Stimulated activated CD8-positive, alpha-beta memory T cell treated with anti-CD3 and anti-CD28 coated beads, Interleukin-12 subunit alpha, Interleukin-12 subunit beta, amount 100 ng/mL, for 1 hour (primary cell): ENCODE data around the gene RNF6.
A peak's percentile ranks its signal among the peaks of the same experiment; 100 is the strongest.
"Not testable (repeated sequence)": the region's sequence is repeated elsewhere in the genome, so short reads cannot be mapped to it uniquely, and the experiment has no call there.

ENCODE experiments used
- DNase-seq: peaks from one replicate; pipeline ENCODE4 v3.0.0-alpha.2; 2020; ENCODE audit warnings: low read depth

The RNF6 gene

DNA sequence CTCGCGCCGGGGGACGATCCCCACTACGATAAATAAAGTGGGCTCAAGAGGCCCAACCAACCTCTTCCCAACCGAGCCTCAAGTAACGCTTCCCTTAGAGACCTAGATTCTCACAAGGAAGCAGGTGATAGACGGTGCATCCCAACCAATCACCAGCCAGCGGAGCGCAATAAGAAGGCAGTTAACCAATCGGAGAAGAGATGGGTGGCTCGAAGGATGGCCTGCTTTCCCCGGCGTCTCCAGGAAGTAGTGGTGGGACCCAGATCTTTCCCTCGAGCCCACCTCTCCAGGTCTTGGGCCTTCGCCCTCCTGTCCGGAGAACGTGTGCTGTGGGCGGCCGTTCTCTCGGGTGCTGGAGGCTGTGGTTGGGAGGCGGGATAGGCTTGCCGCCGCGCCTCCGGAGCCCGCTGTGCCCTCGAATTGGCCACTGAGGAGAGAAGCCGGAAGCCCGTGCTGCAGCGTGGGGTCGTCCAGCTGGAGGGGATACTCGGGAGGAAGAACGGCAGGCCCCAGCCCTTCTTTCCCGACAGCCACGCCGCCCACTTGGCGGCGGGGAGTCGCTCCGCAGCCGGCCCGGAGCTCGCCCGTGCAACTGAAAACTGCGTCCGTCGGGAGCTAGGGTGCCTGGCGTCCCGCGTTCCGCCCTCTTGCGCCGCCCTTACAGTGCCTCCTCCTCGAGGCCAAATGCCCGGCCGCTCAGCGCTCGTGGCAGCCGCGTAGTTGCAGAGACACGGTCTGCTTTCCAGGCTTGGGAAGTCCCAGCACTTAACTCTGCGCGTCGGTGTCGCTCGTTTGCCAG lies at the start of gene RNF6:
TSS of gene RNF6 (minus strand) at position 594 of the 799 bp plus-strand sequence. CDS start 2,665 bp downstream, outside the sequence.
- peak; percentile 76 for DNase-seq

DNA sequence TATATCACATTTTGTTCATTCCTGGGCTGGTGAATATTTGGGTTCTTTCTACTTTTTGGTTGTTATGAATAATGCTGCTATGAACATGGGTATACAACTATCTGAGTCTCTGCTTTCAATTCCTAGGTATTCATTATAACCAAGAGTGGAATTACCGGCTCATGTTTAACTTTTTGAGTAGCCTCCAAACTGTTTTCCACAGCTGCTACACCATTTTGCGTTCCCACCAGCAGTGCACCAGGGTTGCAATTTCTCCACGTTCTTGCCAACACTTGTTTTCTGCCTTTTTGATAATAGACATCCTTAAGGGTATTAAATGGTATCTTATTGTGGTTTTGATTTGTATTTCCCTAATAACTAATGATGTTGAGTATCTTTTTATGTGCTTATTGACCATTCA lies 48.6 kb upstream of the RNF6 start:
- no peak for DNase-seq

DNA sequence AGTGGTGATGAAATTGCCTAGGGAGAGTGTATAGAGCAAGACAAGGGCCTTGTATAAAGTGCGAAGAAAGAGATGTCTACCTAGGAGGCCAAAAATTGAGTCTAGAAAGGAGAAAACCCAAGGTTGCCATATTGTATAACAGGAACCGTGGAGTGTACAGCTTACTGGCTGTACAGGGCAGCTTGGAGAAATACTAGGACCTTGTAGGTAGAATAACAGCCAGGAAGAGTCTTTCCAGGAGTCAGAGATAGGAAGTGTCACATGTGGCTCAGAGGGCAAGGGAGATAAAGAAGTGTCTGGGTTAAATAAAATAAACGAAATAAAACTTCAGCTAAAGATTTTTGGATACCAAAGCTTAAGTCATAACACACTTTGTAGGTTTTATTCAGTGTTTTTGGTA lies 44.2 kb upstream of the RNF6 start:
- no peak for DNase-seq

DNA sequence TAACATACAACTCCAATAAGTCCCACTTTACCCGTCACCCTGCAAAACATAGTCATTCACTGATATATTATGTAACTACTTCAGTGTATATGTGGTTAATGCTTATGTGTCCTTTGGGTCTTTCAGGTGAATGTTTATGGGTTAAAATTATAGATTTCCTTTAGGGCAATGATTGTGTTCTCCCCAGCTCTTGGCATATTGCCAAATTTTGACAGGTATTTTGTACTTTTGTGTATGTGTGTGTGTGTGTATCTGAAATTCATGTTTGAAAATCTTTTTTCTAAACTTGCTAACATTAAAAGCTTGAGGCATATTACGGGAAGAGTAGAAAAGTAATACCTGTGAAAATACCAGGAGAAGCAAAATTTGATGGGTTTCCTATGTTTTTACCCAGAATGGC lies 40.0 kb upstream of the RNF6 start:
- DNase-seq: no peak

DNA sequence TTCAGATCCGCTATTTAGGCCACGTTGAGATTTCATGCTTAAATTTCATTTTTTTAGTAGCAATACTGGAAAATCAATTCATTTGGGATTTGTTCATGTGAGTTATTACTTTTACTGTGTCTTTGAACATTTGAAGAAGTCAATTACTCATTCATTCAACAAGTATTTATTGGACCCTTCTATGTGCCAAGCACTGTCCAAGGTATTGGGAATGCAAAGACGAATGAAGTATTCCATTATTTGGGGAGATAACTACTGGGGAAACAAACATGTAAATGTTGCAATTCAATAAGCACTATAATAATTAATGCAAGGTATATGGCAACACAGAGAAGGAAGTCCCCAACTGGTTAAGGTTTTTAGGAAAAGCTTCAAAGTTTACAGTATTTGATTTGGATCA lies 37.5 kb upstream of the RNF6 start:
- DNase-seq: no peak

DNA sequence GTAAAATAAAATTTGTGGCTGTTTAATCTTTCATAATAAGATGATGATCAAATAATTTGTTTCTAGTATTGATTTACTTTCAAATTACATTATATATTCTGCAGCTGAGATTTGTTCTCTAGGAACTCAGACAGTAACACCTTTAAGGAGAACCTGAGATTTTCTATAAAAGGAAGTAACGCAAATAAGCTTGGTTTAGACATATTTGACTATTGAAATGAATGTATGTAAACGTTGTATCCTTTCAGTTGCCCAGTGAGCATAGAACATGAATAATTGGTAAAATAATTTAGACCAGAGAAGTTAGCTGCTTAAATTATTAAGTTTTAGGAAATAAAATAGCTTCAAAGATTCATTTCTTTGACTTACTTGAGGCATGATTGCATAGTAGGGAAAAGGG lies 34.9 kb upstream of the RNF6 start:
- DNase-seq: no peak

DNA sequence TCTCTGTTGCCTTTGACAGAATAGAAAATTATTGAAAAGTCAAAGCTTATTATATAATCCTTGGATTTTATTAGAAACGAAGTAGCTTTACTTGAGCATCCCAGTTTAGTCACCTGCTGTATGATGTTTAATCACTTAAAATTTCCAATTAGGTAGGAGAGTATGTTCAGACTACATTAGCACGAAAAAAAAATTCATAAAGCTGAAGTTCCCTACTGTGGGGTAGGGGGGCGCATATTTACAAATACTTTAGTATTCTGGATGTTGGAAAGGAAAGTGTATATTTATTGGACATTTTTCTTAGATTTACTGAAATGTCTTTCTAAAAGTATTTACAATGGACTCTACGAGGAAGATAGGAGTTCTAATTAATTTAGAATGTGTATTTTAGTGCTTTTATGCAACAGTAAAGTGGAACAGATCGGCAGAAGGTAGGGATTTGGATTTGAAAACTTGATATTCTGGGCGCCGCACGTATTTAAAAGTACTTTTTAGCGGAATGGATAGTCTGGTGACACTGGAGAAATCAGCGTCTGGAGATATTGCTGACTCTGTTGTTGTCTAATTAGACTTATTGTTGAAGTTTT lies 33.7 kb upstream of the RNF6 start:
- DNase-seq: no peak

DNA sequence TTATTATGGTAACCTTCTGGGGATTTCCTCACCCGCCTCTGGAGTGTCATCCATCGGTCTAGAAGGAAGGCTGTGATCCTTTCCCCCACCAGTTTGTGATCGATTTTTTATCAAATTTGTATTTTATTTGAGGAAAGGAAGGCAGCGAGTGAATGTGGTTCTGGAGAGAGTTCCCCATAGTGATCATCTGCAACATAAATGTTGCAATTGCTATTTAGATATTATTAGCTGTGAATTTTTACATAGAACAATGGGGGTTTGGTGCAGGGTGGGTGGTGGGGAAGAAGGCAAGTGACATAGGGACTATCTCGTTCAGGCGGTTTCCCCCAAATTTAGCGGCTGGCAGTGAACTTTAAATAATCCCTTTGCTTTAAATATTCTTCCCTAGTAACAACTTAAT lies 33.0 kb upstream of the RNF6 start:
- no peak for DNase-seq

DNA sequence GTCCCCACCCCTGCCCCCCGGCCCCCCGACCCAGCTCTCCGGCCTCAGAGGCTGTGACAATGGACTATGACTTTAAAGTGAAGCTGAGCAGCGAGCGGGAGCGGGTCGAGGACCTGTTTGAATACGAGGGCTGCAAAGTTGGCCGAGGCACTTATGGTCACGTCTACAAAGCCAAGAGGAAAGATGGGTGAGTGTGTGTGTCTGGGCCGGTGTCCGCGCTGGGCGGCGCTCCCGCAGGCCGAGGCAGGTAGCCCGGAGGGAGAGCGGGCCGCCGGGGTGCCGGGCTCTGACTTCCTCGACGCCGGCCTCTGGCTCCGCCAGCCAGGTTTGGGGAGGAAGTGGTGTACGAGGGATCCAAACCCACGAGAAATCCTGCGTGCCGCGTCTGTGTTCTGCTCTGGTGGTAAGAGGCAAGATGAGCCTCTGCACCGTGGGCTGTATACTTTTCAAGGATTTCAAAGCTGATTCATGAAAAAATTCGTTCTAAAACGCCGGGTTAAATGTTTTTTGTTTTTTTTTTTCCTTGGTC lies 32.5 kb upstream of the RNF6 start:
- peak; percentile 27 for DNase-seq

DNA sequence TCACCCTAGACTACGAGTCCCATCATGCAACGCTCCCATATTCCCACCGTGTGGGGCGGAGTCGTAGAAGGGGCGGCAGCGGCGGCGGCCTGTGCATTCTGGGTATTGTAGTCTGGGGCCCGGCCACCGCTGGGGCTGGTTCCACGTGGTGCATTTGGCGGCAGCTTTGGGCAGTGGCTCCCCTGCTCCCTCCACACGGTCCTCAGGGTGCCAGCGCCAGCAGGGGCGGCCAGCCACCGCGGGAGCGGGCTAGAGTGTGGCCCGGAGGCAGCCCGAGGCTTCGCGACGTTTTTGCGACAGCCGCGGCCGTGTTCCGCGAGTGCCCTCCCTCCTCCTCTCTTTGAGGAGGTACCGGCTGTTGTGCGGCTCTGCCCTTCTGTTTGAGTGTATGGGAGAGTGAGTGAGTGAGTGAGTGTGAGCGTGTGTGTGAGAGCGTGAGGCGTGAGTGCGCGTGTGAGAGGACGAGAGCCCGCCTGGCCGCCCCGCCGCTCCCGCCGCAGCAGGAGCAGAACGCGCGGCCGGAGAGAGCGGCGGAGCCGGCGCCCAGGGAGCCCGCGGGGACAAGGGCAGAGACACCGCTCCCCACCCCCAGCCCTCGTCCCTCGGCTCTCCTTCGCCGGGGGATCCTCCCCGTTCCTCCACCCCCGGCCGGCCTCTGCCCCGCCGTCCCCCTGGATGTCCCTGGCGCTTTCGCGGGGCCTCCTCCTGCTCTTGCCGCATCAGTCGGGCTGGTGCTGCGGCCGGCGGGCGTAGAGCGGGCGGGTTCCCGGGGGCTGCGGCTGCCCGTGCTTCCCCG lies 31.9 kb upstream of the RNF6 start, which contains the start of gene CDK8:
TSS of gene CDK8 (plus strand) at position 343 of the 796 bp plus-strand sequence. CDS start 513 bp downstream, outside the sequence.
- peak; percentile 76 for DNase-seq

DNA sequence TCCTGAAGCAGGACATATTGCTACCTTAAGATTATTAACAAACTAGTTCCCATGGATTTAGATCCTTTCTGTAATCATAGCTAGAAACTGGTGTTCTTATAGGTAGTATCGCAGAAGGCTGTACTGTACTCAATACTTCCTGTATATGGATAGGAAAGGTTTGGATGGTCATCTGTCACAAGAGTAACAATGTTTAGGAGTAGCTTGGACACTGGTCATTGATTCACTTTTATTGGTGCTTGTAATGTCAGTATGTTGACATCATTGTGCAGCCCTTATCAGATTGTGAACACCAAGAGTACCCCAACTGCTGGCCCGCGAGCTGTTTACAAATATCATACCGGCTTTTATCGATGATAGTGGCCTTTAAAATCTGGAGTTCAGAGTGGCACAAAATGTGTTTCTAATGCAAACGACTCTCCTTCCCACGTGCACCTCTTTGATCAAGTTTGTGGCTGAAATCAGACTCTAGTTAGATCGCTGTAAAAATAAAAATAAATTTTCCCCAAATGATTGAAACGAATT lies 31.2 kb upstream of the RNF6 start:
- DNase-seq: no peak

DNA sequence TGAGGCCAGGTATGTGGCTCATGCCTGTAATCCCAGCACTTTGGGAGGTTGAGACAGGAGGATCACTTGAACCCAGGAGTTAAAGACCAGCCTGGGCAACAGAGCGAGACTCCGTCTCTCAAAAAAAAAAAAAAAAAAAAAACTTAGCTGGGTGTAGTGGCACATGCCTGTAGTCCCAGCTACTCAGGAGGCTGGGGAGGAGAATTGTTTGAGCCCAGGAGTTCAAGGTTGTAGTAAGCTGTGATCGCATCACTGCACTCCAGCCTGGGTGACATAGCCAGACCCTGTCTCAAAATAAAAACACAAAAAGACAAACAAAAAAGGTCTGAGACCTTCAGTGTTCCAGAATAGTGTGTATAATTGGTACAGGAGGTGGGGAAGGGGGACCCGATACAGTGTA lies 29.9 kb upstream of the RNF6 start:
- not testable (repeated sequence) for DNase-seq

DNA sequence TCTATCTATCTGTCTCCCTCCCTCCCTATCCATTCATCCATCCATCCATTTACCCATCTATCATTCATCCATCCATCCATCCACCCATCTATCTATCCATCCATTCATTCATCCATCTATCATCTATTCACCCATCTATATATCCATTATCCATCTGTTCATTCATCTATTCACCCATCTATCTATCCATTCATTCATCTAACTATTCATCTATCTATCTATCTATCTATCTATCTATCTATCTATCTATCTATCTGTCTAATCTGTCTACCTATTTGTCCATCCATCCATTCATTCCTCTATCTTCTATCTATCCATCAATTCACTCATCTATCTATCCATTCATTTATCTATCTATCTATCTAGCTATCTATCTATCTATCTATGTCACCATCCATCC lies 27.4 kb upstream of the RNF6 start:
- DNase-seq: no peak

DNA sequence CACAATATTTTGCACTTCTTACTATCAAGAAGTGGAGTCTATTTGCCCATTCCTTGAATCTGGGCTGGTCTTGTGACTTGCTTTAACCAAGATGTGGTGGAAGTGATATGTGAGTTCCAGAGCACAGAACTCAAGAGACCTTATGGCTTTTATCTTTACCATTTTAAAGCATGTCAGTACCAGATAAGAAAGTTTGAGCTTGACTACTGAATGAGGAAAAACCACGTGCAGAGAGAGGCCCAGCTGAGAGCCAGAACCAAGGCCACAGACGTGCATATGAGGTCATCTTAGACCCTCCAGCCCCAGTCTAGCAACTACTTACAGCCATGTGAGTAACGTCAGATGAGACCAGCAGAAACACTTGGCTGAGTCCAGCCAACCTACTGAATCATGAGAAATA lies 25.5 kb upstream of the RNF6 start:
- DNase-seq: no peak

DNA sequence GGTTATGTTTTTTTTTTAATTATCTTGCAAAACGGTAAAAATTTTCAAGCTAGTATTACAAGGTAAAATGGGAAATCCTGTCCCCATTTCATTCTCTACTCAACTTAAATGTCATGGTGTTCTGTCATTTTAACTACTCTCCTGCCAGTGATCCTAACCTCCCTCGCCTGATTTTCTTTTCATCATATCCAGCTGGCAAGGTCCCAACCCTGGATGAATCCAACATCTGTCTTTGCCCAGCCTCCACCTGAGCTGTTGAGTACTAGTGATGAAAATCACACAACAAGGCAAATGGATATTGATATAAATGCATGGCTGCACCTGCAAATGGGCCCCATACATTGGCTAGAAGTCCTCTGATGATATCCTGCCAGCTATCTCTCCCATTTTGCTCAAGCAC lies 24.9 kb upstream of the RNF6 start:
- no peak for DNase-seq

DNA sequence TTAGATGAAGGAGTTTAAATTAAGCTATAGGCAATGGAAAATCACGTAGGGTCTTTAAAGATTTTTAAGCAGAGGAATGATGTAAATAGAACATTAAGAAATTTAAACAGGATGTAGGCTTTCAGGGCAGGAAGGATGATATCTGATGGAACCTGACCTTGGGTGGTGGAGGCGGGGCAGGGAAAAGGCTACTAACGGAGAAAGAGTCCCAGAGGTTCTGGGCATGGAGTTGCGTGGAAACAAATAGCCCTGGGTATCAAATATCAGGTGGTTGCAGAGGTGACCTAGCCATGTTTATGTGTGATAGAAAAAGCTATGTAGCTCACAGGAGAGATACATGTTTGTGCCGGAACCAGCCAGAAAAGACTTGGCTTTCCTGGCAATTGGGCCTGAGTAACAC lies 24.0 kb upstream of the RNF6 start:
- DNase-seq: no peak

DNA sequence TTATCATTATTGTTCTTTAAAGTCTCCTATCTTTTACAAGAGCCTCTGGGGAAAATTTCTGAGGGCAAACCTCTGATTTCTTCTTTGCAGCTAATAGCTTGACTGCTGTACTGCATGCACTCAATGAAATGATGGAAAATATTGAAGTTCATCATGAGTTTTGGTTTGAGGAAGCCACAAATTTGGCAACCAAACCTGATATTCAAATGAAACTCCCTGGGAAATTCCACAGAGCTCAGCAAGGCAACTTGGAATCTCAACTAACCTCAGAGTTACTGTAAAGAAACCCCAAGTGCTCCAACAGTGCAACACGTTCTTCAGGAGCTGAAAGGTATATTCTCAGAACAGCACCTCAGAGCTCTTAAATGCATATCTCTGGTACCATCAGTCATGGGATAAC lies 14.2 kb upstream of the RNF6 start:
- no peak for DNase-seq

DNA sequence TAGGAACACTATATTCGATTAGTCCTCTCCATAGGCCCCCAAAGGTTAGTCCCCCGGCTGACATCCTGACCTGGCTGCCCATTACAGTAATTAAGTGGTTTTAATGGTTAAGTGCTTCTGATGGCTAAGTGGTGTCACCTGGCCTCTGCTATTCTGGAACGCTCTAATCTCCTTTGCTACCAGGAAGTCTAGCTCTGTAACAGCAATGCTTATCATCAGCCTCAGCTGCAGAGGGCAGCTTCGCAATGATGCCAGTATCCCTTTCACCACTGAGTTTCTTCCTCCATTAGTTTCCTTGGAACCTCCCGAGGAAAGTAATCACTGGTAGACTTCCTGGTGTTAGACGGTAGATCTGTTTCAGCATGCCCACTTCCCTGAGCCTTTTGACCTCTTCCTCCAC lies 8.6 kb upstream of the RNF6 start:
- DNase-seq: no peak

DNA sequence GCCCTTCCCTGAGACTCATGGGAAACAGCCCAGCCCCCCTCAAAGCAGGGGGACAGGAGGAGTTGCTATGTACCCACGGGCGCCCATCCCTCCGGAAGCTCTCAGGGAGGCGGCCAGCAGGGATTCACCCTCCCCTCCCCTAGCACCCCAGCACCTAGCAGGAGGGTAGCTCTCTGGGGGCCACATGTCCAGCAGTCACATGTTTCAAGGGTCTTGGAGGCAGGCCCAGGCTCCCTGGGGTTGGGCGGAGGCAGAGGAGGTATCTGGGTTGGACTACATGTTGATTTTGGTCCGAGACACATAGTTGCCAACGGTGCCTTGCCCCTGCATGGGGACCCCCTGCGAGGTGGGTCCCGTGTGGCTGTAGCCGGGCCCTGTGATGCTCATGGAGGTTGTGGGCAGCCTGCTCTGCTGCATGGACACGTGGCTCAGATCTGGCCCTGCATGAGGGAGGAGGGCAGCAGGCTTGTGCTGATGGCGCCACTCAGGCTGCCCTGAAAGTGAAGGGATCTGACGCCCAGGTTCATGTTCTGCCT lies 7.0 kb upstream of the RNF6 start:
- no peak for DNase-seq

DNA sequence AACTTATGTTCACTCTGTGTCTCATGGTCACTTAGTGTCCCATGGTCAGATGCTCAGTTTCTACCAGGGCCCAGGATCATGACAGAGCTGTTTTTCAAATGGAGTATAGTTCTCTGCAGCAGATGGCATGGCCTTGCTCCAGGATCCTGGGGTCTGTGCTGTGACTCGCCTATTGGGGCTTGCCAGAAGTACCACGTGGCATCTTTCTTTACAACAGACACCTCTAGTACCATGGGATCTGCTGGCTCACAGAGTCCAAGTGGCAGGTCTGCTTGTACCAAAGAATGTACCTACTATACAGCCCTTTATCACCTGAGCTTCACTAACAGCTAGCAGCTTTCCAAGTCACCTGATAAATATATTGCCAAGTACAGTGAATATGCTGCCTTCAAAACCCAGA lies 6.0 kb upstream of the RNF6 start:
- no peak for DNase-seq

DNA sequence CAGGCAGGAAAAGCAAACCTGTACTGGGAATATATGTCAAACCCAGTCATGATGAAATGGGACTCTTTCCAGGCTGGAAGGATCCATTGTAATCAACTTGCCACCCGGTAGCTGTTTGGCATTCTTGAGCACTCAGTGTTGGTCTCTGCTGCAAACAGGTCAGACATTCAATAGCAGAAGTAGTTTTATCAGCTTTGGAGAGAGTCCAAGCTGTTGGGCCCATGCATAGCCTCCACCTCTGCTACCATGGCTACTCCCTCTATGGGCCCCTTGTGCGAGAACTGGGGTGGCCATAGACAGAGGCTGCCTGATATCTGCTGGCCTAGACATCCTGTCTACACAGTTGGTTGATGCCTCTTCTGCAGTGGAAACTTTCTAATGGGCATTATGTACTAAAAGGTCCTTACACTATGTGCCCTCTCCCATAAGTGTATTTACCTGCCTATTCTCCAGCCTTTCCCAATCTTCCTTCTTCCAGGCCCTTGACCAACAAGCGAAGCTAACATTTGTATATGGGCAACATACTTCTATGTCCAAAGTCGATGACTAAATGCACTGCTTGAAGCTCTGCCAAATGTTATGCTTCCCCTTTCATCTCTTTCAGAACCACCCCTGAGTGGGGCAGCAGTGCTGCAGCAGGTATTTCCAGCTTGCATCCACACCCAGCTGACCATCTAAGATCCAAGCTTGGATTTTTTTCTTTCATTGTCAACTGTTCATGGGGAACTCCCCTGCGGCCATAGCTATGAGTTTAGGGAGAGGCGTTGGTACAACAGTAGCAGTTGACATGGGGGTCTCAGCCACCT lies 5.3 kb upstream of the RNF6 start:
- no peak for DNase-seq
